Esophagus squamous epithelium (tissue), 4 donors: ENCODE results near the gene WDFY1.

Experiments used
- POLR2A ChIP-seq, 4 donors: fragments of 450-650 bp; IDR thresholded peaks; one replicate each; pipeline ENCODE4 v1.6.1; 2017; ENCODE audit warnings: antibody characterized with exemption in 4 of 4, mild to moderate bottlenecking in 4 of 4, moderate library complexity in 3 of 4
- TF ChIP-seq, protein P1 (sequence below), 6 experiments: fragments of 450-650 bp in 4 of 6; fragments of 200-600 bp in 2 of 6; sonication (generic) in 2 of 6; IDR thresholded peaks; one replicate each; pipeline ENCODE4 v1.5.1; 2016 to 2019; ENCODE audit warnings: antibody characterized with exemption in 6 of 6, mild to moderate bottlenecking in 4 of 6, moderate library complexity in 4 of 6

DNA sequence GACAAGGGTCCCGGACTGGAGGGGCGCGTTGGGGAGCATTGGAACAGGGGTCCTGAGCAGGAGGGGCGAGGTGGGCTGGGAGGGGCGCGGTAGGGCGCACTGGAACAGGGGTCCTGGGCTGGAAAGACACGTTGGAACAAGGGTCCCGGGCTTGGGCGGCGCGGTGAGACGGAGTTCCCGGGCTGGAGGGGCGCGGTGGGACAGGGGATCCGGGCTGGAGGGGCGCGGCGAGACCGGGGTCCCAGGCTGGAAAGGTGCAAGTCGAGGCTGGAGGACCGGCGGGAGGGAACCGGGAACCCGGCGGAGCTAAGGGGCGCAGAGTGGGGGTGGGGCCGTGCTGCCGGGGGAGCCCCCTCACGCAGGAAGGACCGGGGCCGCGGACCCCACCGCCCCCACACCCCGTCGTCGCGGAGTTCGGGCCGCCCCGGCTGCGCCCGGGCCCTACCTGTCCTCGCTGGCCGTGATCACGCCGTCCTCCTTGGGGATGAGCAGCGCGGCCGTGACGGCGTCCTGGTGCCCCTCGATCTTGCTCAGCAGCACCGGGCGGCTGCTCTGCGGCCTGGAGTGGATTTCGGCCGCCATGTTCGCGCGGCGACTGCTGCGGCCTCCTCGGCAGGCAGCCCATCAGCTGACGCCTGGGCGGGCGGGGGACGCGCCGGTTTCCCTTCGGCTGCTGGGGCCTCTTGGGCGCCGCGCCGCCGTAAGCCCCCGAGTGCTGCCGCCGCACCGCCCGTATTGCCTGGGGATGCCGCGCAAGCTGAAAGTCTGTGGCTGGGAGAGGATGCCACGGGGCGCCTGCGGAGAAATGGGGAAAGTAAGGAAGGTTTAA lies at the start of gene WDFY1:
- TF ChIP-seq, protein P1, sequence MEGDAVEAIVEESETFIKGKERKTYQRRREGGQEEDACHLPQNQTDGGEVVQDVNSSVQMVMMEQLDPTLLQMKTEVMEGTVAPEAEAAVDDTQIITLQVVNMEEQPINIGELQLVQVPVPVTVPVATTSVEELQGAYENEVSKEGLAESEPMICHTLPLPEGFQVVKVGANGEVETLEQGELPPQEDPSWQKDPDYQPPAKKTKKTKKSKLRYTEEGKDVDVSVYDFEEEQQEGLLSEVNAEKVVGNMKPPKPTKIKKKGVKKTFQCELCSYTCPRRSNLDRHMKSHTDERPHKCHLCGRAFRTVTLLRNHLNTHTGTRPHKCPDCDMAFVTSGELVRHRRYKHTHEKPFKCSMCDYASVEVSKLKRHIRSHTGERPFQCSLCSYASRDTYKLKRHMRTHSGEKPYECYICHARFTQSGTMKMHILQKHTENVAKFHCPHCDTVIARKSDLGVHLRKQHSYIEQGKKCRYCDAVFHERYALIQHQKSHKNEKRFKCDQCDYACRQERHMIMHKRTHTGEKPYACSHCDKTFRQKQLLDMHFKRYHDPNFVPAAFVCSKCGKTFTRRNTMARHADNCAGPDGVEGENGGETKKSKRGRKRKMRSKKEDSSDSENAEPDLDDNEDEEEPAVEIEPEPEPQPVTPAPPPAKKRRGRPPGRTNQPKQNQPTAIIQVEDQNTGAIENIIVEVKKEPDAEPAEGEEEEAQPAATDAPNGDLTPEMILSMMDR (IDR thresholded peaks at IDR 0.05), result peak in 1 of 6 experiments; percentile 23
- TF ChIP-seq POLR2A (IDR thresholded peaks at IDR 0.05), result peak in 2 of 4 donors; percentile 75 to 85
